Measurements from ENCODE around the gene ATF7IP.

Gene ATF7IP

GRCh38 chr12:14418451-14418890, 53.0 kb downstream of the ATF7IP start:
- DNase-seq (ENCODE audit: low spot score): peak; percentile 56

- no peak for DNase-seq (ENCODE audit: low spot score)
Measured at GRCh38 chr12:14422516-14423230, 57.2 kb downstream of the ATF7IP start.

- DNase-seq (ENCODE audit: low spot score): no peak
Measured at GRCh38 chr12:14424545-14424944, 59.1 kb downstream of the ATF7IP start.

GRCh38 chr12:14426792-14427191, 61.3 kb downstream of the ATF7IP start:
- no peak for DNase-seq (ENCODE audit: low spot score)

- no peak for DNase-seq (ENCODE audit: low spot score)
Measured at GRCh38 chr12:14427929-14428328, 62.4 kb downstream of the ATF7IP start.

GRCh38 chr12:14430394-14430986, 65.0 kb downstream of the ATF7IP start:
- no peak for DNase-seq (ENCODE audit: low spot score)

- no peak for DNase-seq (ENCODE audit: low spot score)
Measured at GRCh38 chr12:14431975-14432374, 66.5 kb downstream of the ATF7IP start.

GRCh38 chr12:14435627-14436026, 70.1 kb downstream of the ATF7IP start:
- DNase-seq (ENCODE audit: low spot score): no peak

- no peak for DNase-seq (ENCODE audit: low spot score)
Measured at GRCh38 chr12:14442221-14442881, 76.9 kb downstream of the ATF7IP start.

GRCh38 chr12:14443531-14443930, 78.0 kb downstream of the ATF7IP start:
- DNase-seq (ENCODE audit: low spot score): no peak

GRCh38 chr12:14450479-14450878, 85.0 kb downstream of the ATF7IP start:
- DNase-seq (ENCODE audit: low spot score): no peak

GRCh38 chr12:14452336-14452735, 86.9 kb downstream of the ATF7IP start:
- DNase-seq (ENCODE audit: low spot score): no peak

GRCh38 chr12:14452865-14453264, 87.4 kb downstream of the ATF7IP start:
- no peak for DNase-seq (ENCODE audit: low spot score)

- no peak for DNase-seq (ENCODE audit: low spot score)
Measured at GRCh38 chr12:14454098-14454907, 88.8 kb downstream of the ATF7IP start.

GRCh38 chr12:14460212-14460841, 94.8 kb downstream of the ATF7IP start:
- DNase-seq (ENCODE audit: low spot score): no peak

GRCh38 chr12:14471497-14471896, 106.0 kb downstream of the ATF7IP start:
- DNase-seq (ENCODE audit: low spot score): no peak

GRCh38 chr12:14473707-14474287, 108.3 kb downstream of the ATF7IP start:
- no peak for DNase-seq (ENCODE audit: low spot score)

- DNase-seq (ENCODE audit: low spot score): no peak
Measured at GRCh38 chr12:14479004-14479403, 113.5 kb downstream of the ATF7IP start.

GRCh38 chr12:14481201-14481600, 115.7 kb downstream of the ATF7IP start:
- no peak for DNase-seq (ENCODE audit: low spot score)

- no peak for DNase-seq (ENCODE audit: low spot score)
Measured at GRCh38 chr12:14482361-14482760, 116.9 kb downstream of the ATF7IP start.

- no peak for DNase-seq (ENCODE audit: low spot score)
Measured at GRCh38 chr12:14482886-14483285, 117.4 kb downstream of the ATF7IP start.

- DNase-seq (ENCODE audit: low spot score): no peak
Measured at GRCh38 chr12:14495326-14495725, 129.8 kb downstream of the ATF7IP start.

Data from globus pallidus (tissue), 1 donor.